ENCODE measurements around the gene RIF1. TPM values are rescaled to one million over a fixed set of nuclear protein-coding genes. Genes with fewer than 3 reads are reported as not detected.

Gene RIF1
- total RNA-seq, 1 experiment from 2014 or later = 123 TPM

DNA sequence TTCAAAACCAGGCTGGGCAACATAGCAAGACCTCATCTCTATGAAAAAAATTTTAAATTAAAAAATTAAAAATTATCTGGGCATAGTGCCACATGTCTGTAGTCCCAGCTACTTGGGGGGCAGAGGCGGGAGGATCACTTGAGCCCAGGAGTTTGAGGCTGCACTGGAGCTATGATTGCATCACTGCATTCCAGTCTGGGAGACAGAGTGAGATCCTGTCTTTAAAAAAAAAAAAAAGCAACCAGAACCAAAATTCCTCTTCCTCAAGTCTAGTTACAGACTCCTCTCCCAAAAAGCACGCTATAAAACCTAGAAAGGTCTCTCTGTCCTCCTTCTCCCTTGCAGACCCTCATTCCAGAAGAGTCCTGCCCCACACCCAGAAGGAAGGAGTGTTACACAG is 28.4 kb upstream of the RIF1 start:
- no peak overlapping the region for H3K27ac Mint-ChIP-seq
- no peak overlapping the region for H3K4me2 ChIP-seq (ENCODE audit: insufficient read depth, insufficient read length, low read length)
- H3K4me1 ChIP-seq (ENCODE audit: insufficient read depth, low read length) = no peaks in the 10 kb centered on the region; the same call in 1 of the 2 replicates
- no peaks in the 10 kb centered on the region for H4K20me1 ChIP-seq (ENCODE audit: control insufficient read depth, insufficient read depth, insufficient read length)
- no peak overlapping the region for H4K5ac ChIP-seq (ENCODE audit: insufficient read length, low read depth, low read length)
- H3T11ph ChIP-seq (ENCODE audit: low read length) = no peak overlapping the region
- H2BK15ac ChIP-seq (ENCODE audit: low read depth, low read length) = no peak overlapping the region
- H3K9me3 Mint-ChIP-seq = no peaks in the 10 kb centered on the region
- no peak overlapping the region for H4K91ac ChIP-seq (ENCODE audit: insufficient read length, low read depth, low read length)
- H2BK12ac ChIP-seq (ENCODE audit: insufficient read length, low read depth, low read length) = no peak overlapping the region
- H3K36me3 Mint-ChIP-seq (ENCODE audit: insufficient read depth in 1 of 3, low read depth in 3 of 3) = peaks cover 0 to 4% (median 0%) of the 10 kb centered on the region in 3 experiments; a peak in 2 of 7 replicates
- no CpG with 5 or more reads among the region's 2 CpGs for WGBS (ENCODE audit: extremely low coverage, insufficient read length, low lambda C conversion rate)
- H3K4me1 Mint-ChIP-seq = peaks cover 0 to 6% of the 10 kb centered on the region in 2 experiments; a peak in 3 of 4 replicates
- no peak overlapping the region for H4K8ac ChIP-seq (replicated peaks; ENCODE audit: insufficient read length, low read depth, low read length)
- H3K27me3 Mint-ChIP-seq (ENCODE audit: low read depth) = no peaks in the 10 kb centered on the region
- no peak overlapping the region for H2BK5ac ChIP-seq (ENCODE audit: insufficient read length, low read length)
- no peak overlapping the region for H2BK20ac ChIP-seq (ENCODE audit: low read depth, low read length, poor library complexity, severe bottlenecking)
- no peak overlapping the region for H3K4ac ChIP-seq (ENCODE audit: low read depth, low read length)
- no peaks in the 10 kb centered on the region for H3K27me3 ChIP-seq (ENCODE audit: insufficient read depth, low read length)
- H3K23ac ChIP-seq (ENCODE audit: insufficient read length, low read depth, low read length) = no peak overlapping the region
- H3K4me3 Mint-ChIP-seq = no peak overlapping the region
- H3K79me2 ChIP-seq (ENCODE audit: insufficient read depth, low read length) = no peaks in the 10 kb centered on the region
- TF ChIP-seq, protein P1, sequence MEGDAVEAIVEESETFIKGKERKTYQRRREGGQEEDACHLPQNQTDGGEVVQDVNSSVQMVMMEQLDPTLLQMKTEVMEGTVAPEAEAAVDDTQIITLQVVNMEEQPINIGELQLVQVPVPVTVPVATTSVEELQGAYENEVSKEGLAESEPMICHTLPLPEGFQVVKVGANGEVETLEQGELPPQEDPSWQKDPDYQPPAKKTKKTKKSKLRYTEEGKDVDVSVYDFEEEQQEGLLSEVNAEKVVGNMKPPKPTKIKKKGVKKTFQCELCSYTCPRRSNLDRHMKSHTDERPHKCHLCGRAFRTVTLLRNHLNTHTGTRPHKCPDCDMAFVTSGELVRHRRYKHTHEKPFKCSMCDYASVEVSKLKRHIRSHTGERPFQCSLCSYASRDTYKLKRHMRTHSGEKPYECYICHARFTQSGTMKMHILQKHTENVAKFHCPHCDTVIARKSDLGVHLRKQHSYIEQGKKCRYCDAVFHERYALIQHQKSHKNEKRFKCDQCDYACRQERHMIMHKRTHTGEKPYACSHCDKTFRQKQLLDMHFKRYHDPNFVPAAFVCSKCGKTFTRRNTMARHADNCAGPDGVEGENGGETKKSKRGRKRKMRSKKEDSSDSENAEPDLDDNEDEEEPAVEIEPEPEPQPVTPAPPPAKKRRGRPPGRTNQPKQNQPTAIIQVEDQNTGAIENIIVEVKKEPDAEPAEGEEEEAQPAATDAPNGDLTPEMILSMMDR (conservative IDR thresholded peaks at IDR 0.05) = no peak
- H3K27ac ChIP-seq (ENCODE audit: insufficient read length, low read depth, low read length) = no peak overlapping the region
- no peaks in the 10 kb centered on the region for H3K79me1 ChIP-seq (ENCODE audit: insufficient read depth, low read depth, low read length, poor library complexity, severe bottlenecking)
- no peak overlapping the region for H3K56ac ChIP-seq (ENCODE audit: insufficient read length, low read depth, low read length)
- H2AK5ac ChIP-seq (ENCODE audit: insufficient read length, low read length) = no peak overlapping the region
- H2BK120ac ChIP-seq (ENCODE audit: low read depth, low read length, poor library complexity, severe bottlenecking) = no peak overlapping the region
- no peak overlapping the region for H3K18ac ChIP-seq (ENCODE audit: insufficient read length, low read depth, low read length)
- H3K23me2 ChIP-seq (ENCODE audit: insufficient read length, low read depth, low read length, poor library complexity, severe bottlenecking) = no peaks in the 10 kb centered on the region
- H3K9me3 ChIP-seq (ENCODE audit: control insufficient read depth, low read depth, low read length) = no peaks in the 10 kb centered on the region
- DNase-seq = no peak
- H3K9ac ChIP-seq (ENCODE audit: extremely low read depth, insufficient read length, low read length) = no peak overlapping the region
- no peak overlapping the region for H3K14ac ChIP-seq (ENCODE audit: insufficient read depth, low read length)
- no peak overlapping the region for H2AFZ ChIP-seq (ENCODE audit: low read length)
